ENCODE measurements around the gene RIT2. TPM values are rescaled to one million over a fixed set of nuclear protein-coding genes. Genes with fewer than 3 reads are reported as not detected.
A peak's percentile ranks its signal among the peaks of the same experiment; 100 is the strongest.

Gene RIT2
- polyA plus RNA-seq, 1 donor from 2014 or later: 1.1 TPM

- no peaks in the 10 kb centered on the region for H3F3A ChIP-seq (ENCODE audit: insufficient read depth, low read length, poor library complexity, severe bottlenecking)
- no peak overlapping the region for H3K9ac ChIP-seq (ENCODE audit: low read length)
These were observed 336.9 kb downstream of the RIT2 start for GRCh38 chr18:42778445-42779042.

GRCh38 chr18:42778024-42778423 lies 337.5 kb downstream of the RIT2 start:
- no peaks in the 10 kb centered on the region for H3K9me3 ChIP-seq (ENCODE audit: low read length)
- H3K27ac ChIP-seq (ENCODE audit: low read length): peak overlapping the region; percentile 31
- H3K9ac ChIP-seq (ENCODE audit: low read length): no peak overlapping the region
- H3K4me3 ChIP-seq (ENCODE audit: low read length): no peak overlapping the region
- no peak overlapping the region for H3K4me2 ChIP-seq (ENCODE audit: low read length)
- no peaks in the 10 kb centered on the region for H4K20me1 ChIP-seq (ENCODE audit: insufficient read depth)
- H3K79me2 ChIP-seq (replicated peaks; ENCODE audit: insufficient read depth, low read length): no peaks in the 10 kb centered on the region
- H3F3A ChIP-seq (ENCODE audit: insufficient read depth, low read length, poor library complexity, severe bottlenecking): no peaks in the 10 kb centered on the region
- TF ChIP-seq CTCF (IDR thresholded peaks at IDR 0.05; ENCODE audit: poor library complexity, severe bottlenecking) (no peak), TAF1 (IDR thresholded peaks at IDR 0.05; ENCODE audit: low read depth) (no peak), EP300 (conservative IDR thresholded peaks at IDR 0.05; ENCODE audit: poor library complexity, severe bottlenecking) (no peak), RAD21 (conservative IDR thresholded peaks at IDR 0.05) (no peak), MXI1 (conservative IDR thresholded peaks at IDR 0.05; ENCODE audit: poor library complexity, severe bottlenecking) (no peak), REST (IDR thresholded peaks at IDR 0.05; ENCODE audit: borderline replicate concordance) (no peak), EZH2 (IDR thresholded peaks at IDR 0.05; ENCODE audit: borderline replicate concordance, insufficient read depth, low read length, poor library complexity, severe bottlenecking) (no peak), SMC3 (conservative IDR thresholded peaks at IDR 0.05; ENCODE audit: poor library complexity) (no peak), POLR2AphosphoS5 (IDR thresholded peaks at IDR 0.05) (no peak)
- no peaks in the 10 kb centered on the region for H3K27me3 ChIP-seq (ENCODE audit: insufficient read depth, low read depth, low read length)
- no peak overlapping the region for H2AFZ ChIP-seq (ENCODE audit: low read depth, low read length)
- no peaks in the 10 kb centered on the region for H3K9me2 ChIP-seq (ENCODE audit: insufficient read depth, low read length)
- H3K36me3 ChIP-seq (ENCODE audit: insufficient read depth, low read length): no peaks in the 10 kb centered on the region

More at GRCh38 chr18:42778445-42779042, 336.9 kb downstream of the RIT2 start:
- Histone ChIP-seq H3K9me3 (ENCODE audit: low read length) (no peaks in the 10 kb centered on the region), H3K79me2 (replicated peaks; ENCODE audit: insufficient read depth, low read length) (no peaks in the 10 kb centered on the region), H2AFZ (ENCODE audit: low read depth, low read length) (no peak overlapping the region), H3K27me3 (ENCODE audit: insufficient read depth, low read depth, low read length) (no peaks in the 10 kb centered on the region), H3K36me3 (ENCODE audit: insufficient read depth, low read length) (no peaks in the 10 kb centered on the region), H3K4me3 (ENCODE audit: low read length) (no peak overlapping the region), H3K9me2 (ENCODE audit: insufficient read depth, low read length) (no peaks in the 10 kb centered on the region), H3K27ac (ENCODE audit: low read length) (peak overlapping the region; percentile 31), H3K4me2 (ENCODE audit: low read length) (no peak overlapping the region), H4K20me1 (ENCODE audit: insufficient read depth) (no peaks in the 10 kb centered on the region)
- TF ChIP-seq RAD21 (conservative IDR thresholded peaks at IDR 0.05): no peak
